AG09309 (cell line): ENCODE results near the gene FARS2.

ENCODE experiments used
- DNase-seq: peaks from one replicate; pipeline ENCODE4 v3.0.0-alpha.2; 2010; ENCODE audit warnings: low read depth
- H3K4me3 ChIP-seq: 2 replicates; pipeline ENCODE4 v1.5.1; 2011; ENCODE audit warnings: mild to moderate bottlenecking, low read depth, low read length, moderate library complexity; ENCODE audit not compliant: control insufficient read depth
- CTCF ChIP-seq: IDR thresholded peaks from 2 replicates; pipeline ENCODE4 v1.5.1; 2011; ENCODE audit warnings: mild to moderate bottlenecking, low read depth, low read length, inconsistent platforms; ENCODE audit not compliant: insufficient read depth, control insufficient read depth; ENCODE audit errors: missing control alignments

FARS2 gene

DNA sequence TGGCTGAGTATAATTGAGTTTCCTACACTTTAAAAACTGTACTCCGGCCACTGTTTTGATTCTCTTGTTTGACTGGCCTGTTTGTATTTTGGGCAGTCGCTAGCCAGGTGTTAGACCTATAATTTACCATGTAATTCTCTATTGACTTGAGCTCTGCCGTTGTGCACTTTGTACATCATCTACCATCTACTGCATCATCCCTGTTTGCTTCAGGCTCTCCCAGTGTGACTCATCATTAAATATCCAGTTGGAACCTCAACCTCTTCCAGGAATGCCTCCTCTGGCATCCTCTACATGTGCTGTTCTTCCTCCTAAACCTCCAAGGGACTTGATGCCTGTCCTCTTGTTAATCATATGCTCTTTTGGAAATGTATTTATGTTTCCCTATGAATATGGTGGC lies 72.3 kb downstream of the FARS2 start:
- DNase-seq, result peak; percentile 13
- no peak for TF ChIP-seq CTCF
- H3K4me3 ChIP-seq, result no peak overlapping the region

DNA sequence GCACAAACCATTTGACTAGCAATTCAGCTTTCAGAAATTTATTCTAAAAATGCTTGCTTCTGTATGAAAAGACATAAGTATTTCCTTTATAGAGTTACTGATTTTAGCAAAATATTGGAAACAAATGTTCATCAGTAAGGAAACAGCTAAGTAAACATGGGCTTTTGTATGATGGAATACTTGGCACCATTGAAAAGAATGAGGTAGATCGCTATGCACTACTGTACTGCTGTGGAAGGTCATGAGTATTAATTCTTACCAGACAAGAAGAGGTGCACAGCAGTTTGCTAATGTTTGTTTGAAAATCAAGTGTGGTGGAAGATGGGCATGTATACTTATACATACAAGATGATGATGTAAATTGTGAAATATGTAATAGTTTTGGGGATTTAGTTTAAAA lies 73.0 kb downstream of the FARS2 start:
- no peak overlapping the region for H3K4me3 ChIP-seq
- DNase-seq, result no peak
- no peak for TF ChIP-seq CTCF

GRCh38 chr6:5335020-5335419 lies 73.7 kb downstream of the FARS2 start:
- TF ChIP-seq CTCF, result no peak
- no peak overlapping the region for H3K4me3 ChIP-seq
- DNase-seq, result no peak

- TF ChIP-seq CTCF, result no peak
- no peak overlapping the region for H3K4me3 ChIP-seq
- DNase-seq, result peak; percentile 46
Observed at GRCh38 chr6:5337573-5337972, 76.3 kb downstream of the FARS2 start.

- H3K4me3 ChIP-seq, result no peak overlapping the region
- no peak for DNase-seq
Observed at GRCh38 chr6:5338177-5338960, 77.1 kb downstream of the FARS2 start.

DNA sequence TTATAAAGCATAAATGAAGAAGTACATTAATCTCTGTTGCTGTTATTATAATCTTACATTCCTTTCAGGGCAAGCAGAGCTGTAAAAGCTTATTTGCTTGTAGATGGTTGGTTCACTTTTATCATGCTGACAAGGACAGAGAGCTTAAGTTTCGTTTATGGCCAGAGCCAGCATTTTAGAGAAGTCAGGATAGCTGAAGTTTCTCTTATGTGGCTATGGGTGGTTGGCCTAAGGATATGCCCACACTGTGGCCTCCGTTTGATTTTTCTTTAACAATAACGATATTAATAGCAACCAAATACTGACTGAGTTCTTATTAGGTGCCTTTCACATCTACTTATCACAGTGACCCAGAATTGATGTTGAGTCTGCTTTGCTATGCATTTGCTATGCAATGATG lies 78.5 kb downstream of the FARS2 start:
- H3K4me3 ChIP-seq, result no peak overlapping the region
- TF ChIP-seq CTCF, result no peak
- no peak for DNase-seq

More at GRCh38 chr6:5338177-5338960, 77.1 kb downstream of the FARS2 start:
- no peak for TF ChIP-seq CTCF
